ENCODE results near the gene SH3BP2. TPM values are rescaled to one million over a fixed set of nuclear protein-coding genes. Genes with fewer than 3 reads are reported as not detected.

The SH3BP2 gene
- polyA plus RNA-seq, 1 donor (not counting 4 experiments of a cell fraction or from before 2014, with no cell fraction given): 11.2 TPM

- FAIRE-seq (no peak), DNase-seq (ENCODE audit: low read depth, low spot score) (no peak)
- Histone ChIP-seq H3K4me3 (ENCODE audit: control insufficient read depth in 2 of 3, extremely low read depth in 1 of 3, insufficient read depth in 2 of 3, low read depth in 1 of 3, low read length in 3 of 3) (no peak overlapping the region), H3K36me3 (ENCODE audit: control insufficient read depth in 2 of 2, extremely low read depth in 1 of 2, insufficient read depth in 2 of 2, low read length in 2 of 2) (no peaks in the 10 kb centered on the region), H3K9me3 (ENCODE audit: control insufficient read depth, low read depth, low read length) (no peaks in the 10 kb centered on the region), H3K4me1 (ENCODE audit: control insufficient read depth, extremely low read depth, insufficient read depth, low read length) (no peaks in the 10 kb centered on the region), H3K27me3 (ENCODE audit: control insufficient read depth, extremely low read depth, insufficient read depth, low read length) (peaks cover 20% of the 10 kb centered on the region), H3K9ac (ENCODE audit: control insufficient read depth, extremely low read depth, insufficient read depth, low read length) (no peak overlapping the region), H4K20me1 (ENCODE audit: control insufficient read depth, extremely low read depth, insufficient read depth, low read length) (no peaks in the 10 kb centered on the region), H3K79me2 (ENCODE audit: control insufficient read depth, insufficient read depth, low read length) (no peaks in the 10 kb centered on the region), H3K4me2 (ENCODE audit: control insufficient read depth, extremely low read depth, insufficient read depth, low read depth, low read length) (no peak overlapping the region), H2AFZ (ENCODE audit: control insufficient read depth, low read length) (no peak overlapping the region), H3K27ac (ENCODE audit: control insufficient read depth, insufficient read depth, low read length) (no peak overlapping the region), H3K9me1 (ENCODE audit: control insufficient read depth, extremely low read depth, insufficient read depth, low read length) (no peaks in the 10 kb centered on the region)
- dilution Hi-C loops (cut with MboI; ENCODE audit: extremely low pct_ligation_motif_present, low sequenced_read_pairs): no loop called here
- TF ChIP-seq CTCF (optimal IDR thresholded peaks at IDR 0.05 in 1 of 3, IDR thresholded peaks at IDR 0.05 in 1 of 3, conservative IDR thresholded peaks at IDR 0.05 in 1 of 3; ENCODE audit: extremely low read depth in 1 of 3, insufficient read depth in 2 of 3, low read length in 3 of 3) (no peak), EZH2 (IDR thresholded peaks at IDR 0.05; ENCODE audit: low read length) (no peak)
Measured at GRCh38 chr4:2788101-2788500, 4.8 kb upstream of the SH3BP2 start.

- dilution Hi-C loops (cut with MboI; ENCODE audit: extremely low pct_ligation_motif_present, low sequenced_read_pairs): no loop called here
- no peak for FAIRE-seq
Measured at GRCh38 chr4:2788532-2789103, 4.3 kb upstream of the SH3BP2 start.

More at GRCh38 chr4:2788532-2789103, 4.3 kb upstream of the SH3BP2 start:
- Histone ChIP-seq H3K36me3 (ENCODE audit: control insufficient read depth in 2 of 2, extremely low read depth in 1 of 2, insufficient read depth in 2 of 2, low read length in 2 of 2) (no peaks in the 10 kb centered on the region), H3K9ac (ENCODE audit: control insufficient read depth, extremely low read depth, insufficient read depth, low read length) (no peak overlapping the region), H4K20me1 (ENCODE audit: control insufficient read depth, extremely low read depth, insufficient read depth, low read length) (no peaks in the 10 kb centered on the region), H3K4me2 (ENCODE audit: control insufficient read depth, extremely low read depth, insufficient read depth, low read depth, low read length) (no peak overlapping the region), H3K9me1 (ENCODE audit: control insufficient read depth, extremely low read depth, insufficient read depth, low read length) (no peaks in the 10 kb centered on the region), H3K4me3 (ENCODE audit: control insufficient read depth in 2 of 3, extremely low read depth in 1 of 3, insufficient read depth in 2 of 3, low read depth in 1 of 3, low read length in 3 of 3) (no peak overlapping the region), H3K9me3 (ENCODE audit: control insufficient read depth, low read depth, low read length) (no peaks in the 10 kb centered on the region), H3K27ac (ENCODE audit: control insufficient read depth, insufficient read depth, low read length) (no peak overlapping the region), H3K79me2 (ENCODE audit: control insufficient read depth, insufficient read depth, low read length) (no peaks in the 10 kb centered on the region), H3K4me1 (ENCODE audit: control insufficient read depth, extremely low read depth, insufficient read depth, low read length) (peaks cover 1% of the 10 kb centered on the region), H3K27me3 (ENCODE audit: control insufficient read depth, extremely low read depth, insufficient read depth, low read length) (peaks cover 20% of the 10 kb centered on the region), H2AFZ (ENCODE audit: control insufficient read depth, low read length) (no peak overlapping the region)
- DNase-seq (ENCODE audit: low read depth, low spot score): no peak
- TF ChIP-seq CTCF (optimal IDR thresholded peaks at IDR 0.05 in 1 of 3, IDR thresholded peaks at IDR 0.05 in 1 of 3, conservative IDR thresholded peaks at IDR 0.05 in 1 of 3; ENCODE audit: extremely low read depth in 1 of 3, insufficient read depth in 2 of 3, low read length in 3 of 3): no peak

Measured in keratinocyte (primary cell).